ENCODE measurements around the gene KDM4B. TPM values are rescaled to one million over a fixed set of nuclear protein-coding genes. Genes with fewer than 3 reads are reported as not detected.
A peak's percentile ranks its signal among the peaks of the same experiment; 100 is the strongest.

Gene KDM4B
- total RNA-seq, 1 experiment from 2014 or later = 43.7 TPM

- Histone ChIP-seq H3K4ac (ENCODE audit: low read depth, low read length) (no peak overlapping the region), H2AK5ac (ENCODE audit: insufficient read length, low read length) (no peak overlapping the region), H2BK120ac (ENCODE audit: low read depth, low read length, poor library complexity, severe bottlenecking) (no peak overlapping the region), H3K23ac (ENCODE audit: insufficient read length, low read depth, low read length) (no peak overlapping the region), H4K91ac (ENCODE audit: insufficient read length, low read depth, low read length) (no peak overlapping the region), H4K5ac (ENCODE audit: insufficient read length, low read depth, low read length) (no peak overlapping the region), H3K14ac (ENCODE audit: insufficient read depth, low read length) (no peak overlapping the region; the same call in 1 of the 2 replicates), H3K27me3 (ENCODE audit: insufficient read depth, low read length) (no peaks in the 10 kb centered on the region), H3K23me2 (ENCODE audit: insufficient read length, low read depth, low read length, poor library complexity, severe bottlenecking) (no peaks in the 10 kb centered on the region), H2BK15ac (ENCODE audit: low read depth, low read length) (no peak overlapping the region), H2BK20ac (ENCODE audit: low read depth, low read length, poor library complexity, severe bottlenecking) (no peak overlapping the region), H4K8ac (replicated peaks; ENCODE audit: insufficient read length, low read depth, low read length) (no peak overlapping the region), H4K20me1 (ENCODE audit: control insufficient read depth, insufficient read depth, insufficient read length) (no peaks in the 10 kb centered on the region), H3T11ph (ENCODE audit: low read length) (no peak overlapping the region), H3K79me1 (ENCODE audit: insufficient read depth, low read depth, low read length, poor library complexity, severe bottlenecking) (no peaks in the 10 kb centered on the region), H3K4me2 (ENCODE audit: insufficient read depth, insufficient read length, low read length) (no peak overlapping the region), H3K79me2 (ENCODE audit: insufficient read depth, low read length) (no peaks in the 10 kb centered on the region), H3K56ac (ENCODE audit: insufficient read length, low read depth, low read length) (no peak overlapping the region), H3K4me1 (ENCODE audit: insufficient read depth, low read length) (peaks cover 2% of the 10 kb centered on the region; the same call in 1 of the 2 replicates), H2BK5ac (ENCODE audit: insufficient read length, low read length) (no peak overlapping the region), H3K9ac (ENCODE audit: extremely low read depth, insufficient read length, low read length) (no peak overlapping the region), H2AFZ (ENCODE audit: low read length) (no peak overlapping the region), H3K18ac (ENCODE audit: insufficient read length, low read depth, low read length) (no peak overlapping the region), H2BK12ac (ENCODE audit: insufficient read length, low read depth, low read length) (no peak overlapping the region), H3K27ac (ENCODE audit: insufficient read length, low read depth, low read length) (no peak overlapping the region), H3K9me3 (ENCODE audit: control insufficient read depth, low read depth, low read length) (no peaks in the 10 kb centered on the region)
- Mint-ChIP-seq H3K27ac (peak overlapping the region in 2 of 3 experiments; percentile 68 to 79; a peak in 3 of 7 replicates), H3K27me3 (ENCODE audit: low read depth) (no peaks in the 10 kb centered on the region), H3K36me3 (ENCODE audit: insufficient read depth in 1 of 3, low read depth in 3 of 3) (peaks cover 7 to 26% (median 25%) of the 10 kb centered on the region in 3 experiments; a peak in 6 of 7 replicates), H3K4me1 (peaks cover 37 to 58% of the 10 kb centered on the region in 2 experiments), H3K4me3 (no peak overlapping the region; a peak in 1 of 5 replicates), H3K9me3 (no peaks in the 10 kb centered on the region; a peak in 1 of 5 replicates)
- no CpG with 5 or more reads among the region's 30 CpGs for WGBS (ENCODE audit: extremely low coverage, insufficient read length, low lambda C conversion rate)
- TF ChIP-seq, protein P1, sequence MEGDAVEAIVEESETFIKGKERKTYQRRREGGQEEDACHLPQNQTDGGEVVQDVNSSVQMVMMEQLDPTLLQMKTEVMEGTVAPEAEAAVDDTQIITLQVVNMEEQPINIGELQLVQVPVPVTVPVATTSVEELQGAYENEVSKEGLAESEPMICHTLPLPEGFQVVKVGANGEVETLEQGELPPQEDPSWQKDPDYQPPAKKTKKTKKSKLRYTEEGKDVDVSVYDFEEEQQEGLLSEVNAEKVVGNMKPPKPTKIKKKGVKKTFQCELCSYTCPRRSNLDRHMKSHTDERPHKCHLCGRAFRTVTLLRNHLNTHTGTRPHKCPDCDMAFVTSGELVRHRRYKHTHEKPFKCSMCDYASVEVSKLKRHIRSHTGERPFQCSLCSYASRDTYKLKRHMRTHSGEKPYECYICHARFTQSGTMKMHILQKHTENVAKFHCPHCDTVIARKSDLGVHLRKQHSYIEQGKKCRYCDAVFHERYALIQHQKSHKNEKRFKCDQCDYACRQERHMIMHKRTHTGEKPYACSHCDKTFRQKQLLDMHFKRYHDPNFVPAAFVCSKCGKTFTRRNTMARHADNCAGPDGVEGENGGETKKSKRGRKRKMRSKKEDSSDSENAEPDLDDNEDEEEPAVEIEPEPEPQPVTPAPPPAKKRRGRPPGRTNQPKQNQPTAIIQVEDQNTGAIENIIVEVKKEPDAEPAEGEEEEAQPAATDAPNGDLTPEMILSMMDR (conservative IDR thresholded peaks at IDR 0.05) = no peak
- DNase-seq = no peak
These were observed 153.9 kb downstream of the KDM4B start for GRCh38 chr19:5122671-5123409.
